BLaER1 treated with 17β-estradiol and CSF1 and Interleukin-3, amounts not matched to agents 10 nM and 100 nM (cell line): ENCODE results near the gene ST6GAL2.

ENCODE experiments used
- H3K27ac ChIP-seq, 11 experiments: shearing (Covaris generic); formaldehyde crosslinking; 2 replicates each; pipeline ENCODE4 v1.8.1; 2022
- H3K27me3 ChIP-seq, 11 experiments: shearing (Covaris generic); formaldehyde crosslinking; 2 replicates each; pipeline ENCODE4 v1.8.1; 2022
- H3K36me3 ChIP-seq, 11 experiments: shearing (Covaris generic); formaldehyde crosslinking; 2 replicates each; pipeline ENCODE4 v1.8.1; 2022
- H3K4me1 ChIP-seq, 10 experiments: shearing (Covaris generic); formaldehyde crosslinking; 2 replicates each; pipeline ENCODE4 v1.8.1; 2022
- H3K4me2 ChIP-seq, 11 experiments: shearing (Covaris generic); formaldehyde crosslinking; 2 replicates each; pipeline ENCODE4 v1.8.1; 2022
- H3K4me3 ChIP-seq, 10 experiments: shearing (Covaris generic); formaldehyde crosslinking; 2 replicates each; pipeline ENCODE4 v1.8.1; 2022
- H3K9ac ChIP-seq, 11 experiments: shearing (Covaris generic); formaldehyde crosslinking; 2 replicates each; pipeline ENCODE4 v1.8.1; 2022
- H3K9me3 ChIP-seq, 11 experiments: shearing (Covaris generic); formaldehyde crosslinking; replicated peaks in 1 of 11; 2 replicates each; pipeline ENCODE4 v1.8.1; 2022
- H4K20me1 ChIP-seq, 11 experiments: shearing (Covaris generic); formaldehyde crosslinking; 2 replicates each; pipeline ENCODE4 v1.8.1; 2022
- Cebpa-rat ChIP-seq, 11 experiments: shearing (Covaris generic); IDR thresholded peaks; 2 replicates each; pipeline ENCODE4 v1.8.1; 2022

Gene ST6GAL2

GRCh38 chr2:106849253-106849652 lies 36.7 kb downstream of the ST6GAL2 start:
- H3K9ac ChIP-seq: no peak overlapping the region
- TF ChIP-seq Cebpa-rat (IDR thresholded peaks at IDR 0.05): no peak
- no peaks in the 10 kb centered on the region for H3K36me3 ChIP-seq
- H3K4me1 ChIP-seq: peaks cover 0 to 6% (median 0%) of the 10 kb centered on the region in 10 experiments; a peak in 1 of 20 replicates
- no peaks in the 10 kb centered on the region for H3K27me3 ChIP-seq
- no peak overlapping the region for H3K27ac ChIP-seq
- no peaks in the 10 kb centered on the region for H3K9me3 ChIP-seq
- no peak overlapping the region for H3K4me2 ChIP-seq
- H3K4me3 ChIP-seq: no peak overlapping the region
- no peaks in the 10 kb centered on the region for H4K20me1 ChIP-seq

GRCh38 chr2:106847366-106847765 lies 38.6 kb downstream of the ST6GAL2 start:
- Histone ChIP-seq H3K9ac (no peak overlapping the region), H3K4me1 (peaks cover 0 to 6% (median 0%) of the 10 kb centered on the region in 10 experiments; a peak in 1 of 20 replicates), H3K36me3 (no peaks in the 10 kb centered on the region), H4K20me1 (no peaks in the 10 kb centered on the region), H3K4me3 (no peak overlapping the region), H3K27ac (no peak overlapping the region), H3K27me3 (no peaks in the 10 kb centered on the region), H3K4me2 (no peak overlapping the region), H3K9me3 (peaks cover 0 to 10% (median 0%) of the 10 kb centered on the region in 11 experiments; a peak in 4 of 22 replicates)
- TF ChIP-seq Cebpa-rat (IDR thresholded peaks at IDR 0.05): no peak

- no peaks in the 10 kb centered on the region for H3K27me3 ChIP-seq
- TF ChIP-seq Cebpa-rat (IDR thresholded peaks at IDR 0.05): no peak
Observed at GRCh38 chr2:106845716-106846115, 40.3 kb downstream of the ST6GAL2 start.

GRCh38 chr2:106843910-106844250 lies 42.1 kb downstream of the ST6GAL2 start:
- H3K27ac ChIP-seq: no peak overlapping the region
- no peak overlapping the region for H3K9ac ChIP-seq
- no peak overlapping the region for H3K4me3 ChIP-seq
- H3K4me2 ChIP-seq: no peak overlapping the region
- H3K9me3 ChIP-seq: peaks cover 0 to 10% (median 0%) of the 10 kb centered on the region in 11 experiments; a peak in 4 of 22 replicates
- H3K36me3 ChIP-seq: no peaks in the 10 kb centered on the region
- no peaks in the 10 kb centered on the region for H3K4me1 ChIP-seq
- TF ChIP-seq Cebpa-rat (IDR thresholded peaks at IDR 0.05): no peak
- H4K20me1 ChIP-seq: no peaks in the 10 kb centered on the region
- H3K27me3 ChIP-seq: no peaks in the 10 kb centered on the region

More at GRCh38 chr2:106845716-106846115, 40.3 kb downstream of the ST6GAL2 start:
- H3K27ac ChIP-seq: no peak overlapping the region
- H3K4me3 ChIP-seq: no peak overlapping the region
- no peak overlapping the region for H3K9ac ChIP-seq
- H3K4me1 ChIP-seq: no peaks in the 10 kb centered on the region
- no peaks in the 10 kb centered on the region for H4K20me1 ChIP-seq
- H3K9me3 ChIP-seq: peaks cover 0 to 10% (median 0%) of the 10 kb centered on the region in 11 experiments; a peak in 4 of 22 replicates
- H3K4me2 ChIP-seq: no peak overlapping the region
- no peaks in the 10 kb centered on the region for H3K36me3 ChIP-seq

- Histone ChIP-seq H3K4me1 (no peaks in the 10 kb centered on the region), H3K27me3 (no peaks in the 10 kb centered on the region), H3K27ac (no peak overlapping the region), H3K4me2 (no peak overlapping the region), H3K4me3 (no peak overlapping the region), H3K9ac (no peak overlapping the region), H3K36me3 (no peaks in the 10 kb centered on the region), H3K9me3 (peaks cover 0 to 10% (median 0%) of the 10 kb centered on the region in 11 experiments; a peak in 4 of 22 replicates), H4K20me1 (no peaks in the 10 kb centered on the region)
- TF ChIP-seq Cebpa-rat (IDR thresholded peaks at IDR 0.05): no peak
Observed at GRCh38 chr2:106843001-106843909, 42.7 kb downstream of the ST6GAL2 start.

GRCh38 chr2:106841886-106842645 lies 43.9 kb downstream of the ST6GAL2 start:
- Histone ChIP-seq H3K4me1 (no peaks in the 10 kb centered on the region), H3K36me3 (no peaks in the 10 kb centered on the region), H3K27me3 (no peaks in the 10 kb centered on the region), H4K20me1 (no peaks in the 10 kb centered on the region), H3K4me2 (no peak overlapping the region), H3K27ac (no peak overlapping the region), H3K9ac (no peak overlapping the region), H3K4me3 (no peak overlapping the region), H3K9me3 (peaks cover 0 to 10% (median 0%) of the 10 kb centered on the region in 11 experiments; a peak in 4 of 22 replicates)
- TF ChIP-seq Cebpa-rat (IDR thresholded peaks at IDR 0.05): no peak

GRCh38 chr2:106840818-106841217 lies 45.1 kb downstream of the ST6GAL2 start:
- H3K4me1 ChIP-seq: no peaks in the 10 kb centered on the region
- no peak overlapping the region for H3K9ac ChIP-seq

GRCh38 chr2:106839849-106840595 lies 45.9 kb downstream of the ST6GAL2 start:
- H3K4me1 ChIP-seq: no peaks in the 10 kb centered on the region
- no peak for TF ChIP-seq Cebpa-rat (IDR thresholded peaks at IDR 0.05)
- H3K4me2 ChIP-seq: no peak overlapping the region
- H4K20me1 ChIP-seq: no peaks in the 10 kb centered on the region
- no peaks in the 10 kb centered on the region for H3K27me3 ChIP-seq
- no peak overlapping the region for H3K27ac ChIP-seq
- no peak overlapping the region for H3K4me3 ChIP-seq
- H3K36me3 ChIP-seq: no peaks in the 10 kb centered on the region
- H3K9me3 ChIP-seq: peaks cover 0 to 10% (median 0%) of the 10 kb centered on the region in 11 experiments; a peak in 4 of 22 replicates
- no peak overlapping the region for H3K9ac ChIP-seq

More at GRCh38 chr2:106840818-106841217, 45.1 kb downstream of the ST6GAL2 start:
- no peak for TF ChIP-seq Cebpa-rat (IDR thresholded peaks at IDR 0.05)
- Histone ChIP-seq H3K9me3 (peaks cover 0 to 10% (median 0%) of the 10 kb centered on the region in 11 experiments; a peak in 4 of 22 replicates), H3K36me3 (no peaks in the 10 kb centered on the region), H4K20me1 (no peaks in the 10 kb centered on the region), H3K27me3 (no peaks in the 10 kb centered on the region), H3K27ac (no peak overlapping the region), H3K4me3 (no peak overlapping the region), H3K4me2 (no peak overlapping the region)

- Histone ChIP-seq H3K4me1 (no peaks in the 10 kb centered on the region; a peak in 1 of 20 replicates), H3K36me3 (no peaks in the 10 kb centered on the region), H3K9ac (no peak overlapping the region), H3K27me3 (no peaks in the 10 kb centered on the region), H3K4me3 (no peak overlapping the region), H3K9me3 (no peaks in the 10 kb centered on the region), H3K27ac (no peak overlapping the region), H3K4me2 (no peak overlapping the region), H4K20me1 (no peaks in the 10 kb centered on the region)
- TF ChIP-seq Cebpa-rat (IDR thresholded peaks at IDR 0.05): no peak
Observed at GRCh38 chr2:106833256-106833655, 52.7 kb downstream of the ST6GAL2 start.
